SHP77 (cell line): ENCODE results near the gene SSH2.

ENCODE experiments used
- DNase-seq, 2 experiments: peaks; one replicate each; lab custom pipeline; 2025; lab: John Stamatoyannopoulos, UW

Gene SSH2

DNA sequence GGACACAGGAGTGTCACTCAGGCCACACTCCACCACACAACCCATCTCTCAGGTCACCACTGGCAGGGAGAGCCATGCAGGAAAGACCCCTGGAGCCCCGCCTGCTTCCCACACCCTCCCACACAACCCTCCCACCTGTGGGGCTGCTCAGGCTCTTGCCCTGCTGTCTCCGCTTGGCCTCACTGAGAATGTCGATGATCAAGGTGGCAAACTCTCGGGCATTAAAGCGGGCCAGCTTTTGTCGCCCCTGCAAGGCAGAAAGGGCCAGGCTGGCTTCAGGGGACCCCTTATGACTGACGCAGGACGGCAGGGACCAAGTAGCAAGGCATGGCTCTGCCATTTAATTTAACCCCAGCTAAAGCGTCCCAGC is 353.0 kb downstream of the SSH2 start:
- DNase-seq = no peak

DNA sequence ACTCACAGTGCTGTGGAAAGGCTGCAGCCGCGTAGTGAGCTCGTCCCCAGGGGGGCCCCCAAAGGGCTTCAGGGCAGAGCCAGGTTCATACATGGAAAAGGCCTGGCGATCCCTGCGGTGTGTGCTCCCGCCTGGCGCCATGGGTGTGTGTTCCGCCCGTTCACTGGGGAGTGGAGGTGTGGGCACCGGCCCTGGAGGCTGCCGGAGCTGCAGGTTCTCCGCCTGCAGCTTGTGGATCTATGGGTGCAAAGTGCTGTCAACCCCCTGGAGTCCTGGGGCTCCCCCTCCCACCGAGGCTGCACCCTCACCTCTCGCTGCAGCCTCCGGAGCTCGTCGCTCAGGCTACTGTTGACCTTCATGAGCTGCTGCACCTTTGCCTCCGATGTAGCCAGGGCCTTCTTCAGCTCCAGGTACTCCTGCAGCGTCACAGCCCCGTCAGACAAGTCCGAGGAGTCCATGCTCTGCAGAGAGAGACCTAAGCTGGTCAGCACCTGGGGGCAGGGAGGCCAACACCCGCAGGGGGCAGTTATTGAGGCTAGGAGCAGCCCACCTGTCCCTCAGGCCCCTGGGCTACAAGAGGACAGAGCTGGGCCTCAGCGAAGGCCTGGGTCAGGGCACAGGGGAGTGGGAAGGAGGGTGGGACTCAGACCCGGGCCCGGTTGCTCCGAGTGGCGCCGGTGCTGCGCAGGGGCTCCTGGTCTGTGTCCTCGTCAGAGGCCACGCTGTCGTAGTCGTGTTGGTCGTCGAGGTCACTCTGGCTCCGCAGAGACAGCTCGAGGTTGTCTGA is 353.6 kb downstream of the SSH2 start:
- no peak for DNase-seq
